Hematopoietic multipotent progenitor cell treated with erythropoietin and hydrocortisone succinate and interleukin-3 and kit ligand, for 8 days (in vitro differentiated cells): ENCODE data around the gene OGFOD2.
A peak's percentile ranks its signal among the peaks of the same experiment; 100 is the strongest.
"Not testable (repeated sequence)": the region's sequence is repeated elsewhere in the genome, so short reads cannot be mapped to it uniquely, and the experiment has no call there.

ENCODE experiments used
- DNase-seq: peaks from one replicate; pipeline ENCODE4 v3.0.0-alpha.2; 2015

The OGFOD2 gene

DNA sequence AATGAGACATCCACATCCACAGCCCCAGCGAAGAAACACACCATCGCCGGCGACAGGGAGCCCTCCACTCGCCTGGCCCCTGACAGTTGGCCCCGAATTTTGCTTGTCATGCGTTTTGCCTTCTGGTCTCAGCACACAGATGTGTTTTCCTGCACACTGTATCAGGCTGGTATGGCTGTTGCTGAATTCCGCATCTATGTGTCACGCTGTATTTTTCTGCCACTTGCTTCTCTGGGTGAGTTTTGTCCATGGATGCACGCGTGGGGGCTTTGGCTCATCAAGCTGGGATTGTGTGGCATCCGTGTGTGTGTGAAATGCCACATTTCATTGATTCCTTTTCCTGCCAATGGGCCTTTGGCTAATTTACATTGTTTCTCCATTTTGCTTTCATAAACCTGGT lies 31.9 kb downstream of the OGFOD2 start:
- no peak for DNase-seq

DNA sequence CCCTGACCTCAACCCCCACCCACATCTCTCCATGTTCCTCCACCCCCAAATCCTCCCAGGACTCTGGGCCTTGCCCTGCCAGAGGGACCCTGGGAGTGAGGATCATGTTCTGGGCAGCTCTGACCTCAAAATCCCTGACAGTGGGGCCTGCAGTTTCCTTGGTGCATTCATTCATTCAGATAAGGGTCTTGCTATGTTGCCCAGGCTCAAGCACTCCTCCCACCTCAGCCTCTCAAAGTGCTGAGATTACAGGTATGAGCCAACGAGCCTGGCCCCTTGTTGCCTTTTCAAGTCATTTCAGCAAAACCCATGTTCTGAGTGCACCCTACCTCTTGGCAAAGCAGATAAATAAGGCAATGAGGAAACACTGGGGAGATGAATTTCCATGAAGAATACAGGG lies 35.1 kb downstream of the OGFOD2 start:
- DNase-seq: no peak

DNA sequence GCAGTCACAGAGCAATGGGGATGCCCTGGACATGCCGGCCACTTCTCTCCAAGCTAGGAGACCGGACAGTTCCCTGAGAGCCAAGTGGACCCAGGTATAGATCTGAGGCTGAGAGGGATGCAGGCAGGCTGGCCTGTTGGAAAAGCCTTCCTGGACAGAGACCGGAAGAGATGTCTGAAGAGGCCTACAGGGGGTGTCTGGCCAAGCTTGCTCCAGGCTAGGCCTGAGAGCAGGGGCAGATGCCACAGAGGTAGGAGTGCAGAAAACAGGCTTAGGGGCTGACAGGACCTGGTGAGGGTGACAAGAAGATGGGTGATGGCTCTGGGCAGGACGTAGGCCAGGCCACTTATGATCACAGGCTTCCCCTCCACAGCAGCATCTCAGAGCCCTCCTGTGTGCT lies 35.6 kb downstream of the OGFOD2 start:
- DNase-seq: no peak

DNA sequence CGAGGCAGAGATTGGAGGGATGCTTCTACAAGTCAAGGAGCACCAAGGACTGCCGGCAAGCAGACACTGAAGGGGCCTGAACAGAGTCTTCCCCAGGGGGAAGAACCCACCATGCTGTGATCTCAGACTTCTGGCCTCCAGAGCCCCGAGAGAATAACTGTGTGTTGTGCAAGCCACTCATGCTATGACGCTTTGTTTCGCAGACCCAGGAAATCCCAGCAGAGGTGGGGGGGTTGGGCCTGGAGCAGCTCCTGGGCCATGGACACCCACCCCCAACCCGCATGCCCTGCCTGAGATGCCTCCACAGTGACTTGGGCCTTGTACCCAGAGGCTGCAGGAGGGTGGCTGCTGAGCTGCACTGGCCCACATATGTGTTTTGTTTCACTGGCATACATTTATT lies 36.7 kb downstream of the OGFOD2 start:
- no peak for DNase-seq

DNA sequence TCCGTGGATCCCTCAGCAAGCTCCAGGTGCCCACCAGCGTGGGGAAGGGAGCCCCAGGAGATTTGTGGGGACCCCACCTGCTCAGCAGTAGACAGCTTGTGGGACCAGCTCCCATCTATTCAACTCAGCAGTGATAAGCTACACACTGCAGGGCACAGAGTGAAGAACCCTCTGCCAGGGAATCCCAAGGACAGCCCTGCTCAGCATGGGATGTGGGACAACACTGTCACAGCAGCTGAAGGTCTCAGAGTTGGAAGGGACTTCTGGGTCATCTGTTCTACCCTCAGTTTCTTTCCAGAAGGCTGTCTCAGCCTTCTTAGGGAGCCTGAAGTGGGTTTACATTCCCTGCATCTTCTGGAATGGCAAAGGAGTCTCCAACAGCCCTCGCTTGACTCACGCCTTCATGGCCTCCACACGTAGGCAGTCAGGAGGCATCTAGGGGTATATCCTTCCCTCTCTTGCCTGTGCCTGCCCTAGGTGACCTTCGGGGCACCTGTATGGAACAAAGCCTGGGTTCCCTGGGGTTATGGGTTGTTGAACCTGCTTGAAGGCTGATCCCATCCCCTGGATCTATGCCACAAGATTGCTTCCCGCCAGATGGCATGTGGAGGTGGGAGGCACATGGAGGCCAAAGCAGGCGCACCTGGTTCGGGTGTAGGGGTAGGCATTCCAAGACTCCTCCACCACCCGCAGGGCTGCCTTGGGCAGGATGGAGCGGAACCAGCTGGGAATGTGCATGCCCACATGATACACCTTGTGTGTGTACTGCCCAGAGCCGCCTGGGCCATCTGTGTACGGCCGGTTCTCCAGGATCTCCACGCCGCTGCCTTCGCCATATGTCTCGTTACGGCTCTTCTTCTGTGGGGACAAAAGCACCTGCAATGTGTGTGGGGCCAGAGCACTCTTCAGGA lies 38.4 kb downstream of the OGFOD2 start:
- DNase-seq: no peak

DNA sequence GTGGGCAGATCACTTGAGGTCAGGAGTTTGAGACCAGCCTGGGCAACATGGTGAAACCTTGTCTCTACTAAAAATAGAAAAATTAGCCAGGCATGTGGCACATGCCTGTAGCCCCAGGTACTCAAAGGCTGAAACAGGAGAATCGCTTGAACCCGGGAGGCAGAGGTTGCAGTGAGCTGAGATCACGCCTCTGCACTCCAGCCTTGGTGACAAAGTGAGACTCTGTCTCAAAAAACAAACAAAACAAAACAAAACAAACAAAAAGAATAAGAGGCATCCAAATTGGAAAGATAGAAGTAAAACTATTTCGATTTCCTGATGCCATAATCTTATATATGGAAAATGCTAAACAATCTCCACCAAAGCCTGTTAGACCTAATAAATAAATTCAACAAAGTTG lies 39.4 kb downstream of the OGFOD2 start:
- not testable (repeated sequence) for DNase-seq

DNA sequence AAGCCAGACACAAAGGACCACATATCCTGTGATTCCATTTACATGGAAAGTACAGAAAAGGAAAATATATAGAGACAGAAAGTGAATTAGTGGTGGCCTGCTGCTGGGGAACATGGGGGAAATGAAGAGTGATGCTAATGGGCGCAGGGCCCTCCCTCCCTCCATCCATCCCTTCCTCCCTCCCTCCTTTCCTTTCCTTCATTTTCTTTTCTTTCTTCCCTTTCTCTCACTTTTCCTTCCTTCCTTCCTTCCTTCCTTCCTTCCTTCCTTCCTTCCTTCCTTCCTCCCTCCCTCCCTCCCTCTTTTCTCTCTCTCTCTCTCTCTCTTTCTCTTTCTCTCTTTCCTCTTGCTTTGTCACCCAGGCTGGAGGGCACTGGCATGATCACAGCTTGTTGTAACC lies 42.7 kb downstream of the OGFOD2 start:
- DNase-seq: no peak

DNA sequence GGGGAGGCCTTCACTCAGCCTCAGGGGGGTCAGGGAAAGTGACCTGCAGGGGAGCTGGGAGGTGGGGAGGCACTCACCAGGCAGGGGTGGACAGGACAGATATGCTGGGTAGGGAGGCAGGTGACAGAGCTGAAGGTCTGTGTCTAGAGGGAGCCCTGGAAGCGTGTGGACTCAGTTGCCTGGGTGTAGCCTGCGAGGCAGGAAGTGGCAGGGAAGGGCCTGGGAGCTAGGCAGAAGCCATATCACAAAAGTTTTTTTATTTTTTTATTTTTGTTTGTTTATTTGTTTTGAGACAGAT lies 44.7 kb downstream of the OGFOD2 start:
- DNase-seq: no peak

DNA sequence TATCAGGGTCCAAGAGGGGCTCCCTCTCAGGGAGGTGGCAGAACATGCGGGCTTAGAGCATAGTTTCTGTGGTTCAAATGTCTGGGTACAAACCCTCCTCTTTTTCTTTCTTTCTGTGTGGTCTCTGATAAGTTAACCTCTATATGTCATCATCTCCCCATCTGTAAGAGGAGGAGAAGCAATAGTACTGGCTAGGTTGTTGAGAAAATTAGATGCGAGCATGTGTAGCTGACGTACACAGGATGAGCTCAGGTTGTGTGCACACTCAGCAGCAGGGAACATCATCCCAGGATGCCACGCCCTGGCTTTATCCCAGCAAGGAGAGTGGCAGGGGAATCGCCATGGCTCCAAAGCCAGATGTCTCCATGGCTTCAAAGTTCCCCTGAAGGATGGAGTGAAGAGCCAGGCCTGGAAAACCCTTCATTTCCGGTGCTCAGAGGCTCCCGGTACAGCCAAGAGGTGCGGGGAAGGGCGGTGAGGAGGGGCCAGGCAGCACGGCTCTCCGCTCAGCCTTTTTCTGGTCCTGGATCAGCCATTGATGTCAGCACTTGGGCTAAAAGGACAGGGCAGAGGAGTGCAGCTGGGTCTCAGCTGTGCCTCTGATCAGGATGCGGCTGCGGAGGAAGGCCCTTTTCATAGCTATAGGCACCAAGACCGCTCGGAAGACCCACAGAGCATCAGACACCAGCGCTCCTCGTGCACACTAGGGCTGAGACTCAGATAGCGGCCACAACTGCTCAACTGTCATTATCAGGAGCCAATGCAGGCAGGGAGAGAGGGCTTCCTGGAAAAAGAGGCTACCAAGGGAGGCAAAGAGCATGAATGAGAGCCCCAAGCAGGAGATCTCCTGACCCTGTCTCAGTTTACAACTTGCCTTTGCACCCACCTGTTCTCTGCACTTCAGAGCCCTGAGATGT lies 46.9 kb downstream of the OGFOD2 start:
- peak; percentile 81 for DNase-seq

DNA sequence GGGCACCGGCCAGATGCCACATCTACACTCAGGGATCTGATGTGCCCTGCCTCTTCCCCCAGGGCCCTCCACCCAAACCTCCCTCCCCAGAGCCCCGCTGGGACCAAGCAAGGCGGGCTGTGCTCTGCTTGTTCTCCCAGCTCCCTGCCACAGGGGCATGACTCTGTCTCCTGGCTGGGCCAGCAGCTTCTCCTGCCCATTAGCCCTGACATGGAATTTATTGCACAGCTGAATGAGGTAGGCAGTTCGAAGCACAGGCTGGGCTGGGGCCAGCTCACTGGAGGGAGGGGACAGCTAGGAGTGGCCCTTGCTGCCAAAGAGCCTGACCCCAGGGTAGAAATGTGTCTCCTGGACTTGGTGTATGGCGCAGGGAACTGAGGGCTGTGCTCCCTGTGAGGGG lies 47.8 kb downstream of the OGFOD2 start:
- DNase-seq: no peak

DNA sequence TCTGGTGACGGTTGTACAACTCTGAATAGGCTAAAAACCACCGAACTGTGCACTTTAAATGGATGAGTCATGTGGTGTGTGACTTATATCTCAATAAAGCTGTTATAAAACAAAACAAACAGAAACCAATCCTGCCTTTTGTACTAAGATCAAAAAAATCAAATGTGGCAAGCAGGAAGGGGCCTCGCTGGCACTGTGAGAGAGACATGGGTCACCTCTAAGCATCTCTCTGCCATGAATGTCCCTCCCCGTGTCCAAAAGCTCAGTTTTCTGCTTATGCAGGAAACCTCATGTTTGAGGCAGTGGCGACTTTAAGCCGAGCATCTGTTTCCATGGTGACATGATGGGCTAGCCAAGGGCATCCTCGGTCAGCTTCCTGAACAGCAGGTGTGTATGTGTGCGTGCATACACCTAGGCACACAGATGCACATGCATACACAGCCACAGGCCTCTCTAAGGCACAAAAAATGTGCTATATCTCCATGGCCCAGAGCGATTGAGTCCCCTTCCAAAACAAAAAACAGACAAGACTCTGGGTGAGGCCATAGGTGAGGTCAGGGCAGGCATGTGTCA lies 49.9 kb downstream of the OGFOD2 start:
- no peak for DNase-seq

DNA sequence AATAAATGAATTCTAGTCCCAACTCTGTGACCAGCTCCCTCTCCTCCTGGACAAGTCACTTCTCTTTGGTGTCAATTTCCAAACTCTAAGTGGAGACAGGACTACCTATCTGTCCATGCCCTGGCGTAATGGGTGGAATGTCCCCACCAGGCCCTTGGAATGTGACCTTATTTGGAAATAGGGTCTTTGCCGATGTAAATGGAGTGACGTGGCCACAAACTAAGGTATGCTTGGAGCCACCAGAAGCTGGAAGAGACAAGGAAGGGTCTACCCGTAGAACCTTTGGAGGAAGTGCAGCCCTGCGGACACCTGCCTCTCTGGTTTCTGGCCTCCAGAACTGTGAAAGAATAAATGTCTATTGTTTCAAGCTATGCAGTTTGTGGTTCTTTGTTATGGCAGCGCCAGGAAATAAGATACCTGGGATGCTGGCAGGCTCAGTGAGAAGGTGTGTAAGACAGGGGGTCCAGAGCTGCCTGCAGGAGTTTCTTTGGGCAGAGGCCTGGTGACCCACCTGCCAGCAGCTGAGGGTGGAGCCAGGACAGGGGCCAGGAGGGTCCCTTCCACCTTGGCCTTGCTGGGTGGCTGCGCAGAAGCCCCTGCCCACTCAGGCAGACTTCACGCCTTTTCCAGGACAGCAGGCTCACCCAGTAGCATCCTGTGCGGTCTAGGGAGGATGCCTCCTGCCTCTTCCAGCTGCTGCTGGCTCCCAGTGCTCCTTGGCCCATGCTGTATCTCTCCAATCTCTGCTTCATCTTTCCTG lies 51.2 kb downstream of the OGFOD2 start:
- DNase-seq: no peak

DNA sequence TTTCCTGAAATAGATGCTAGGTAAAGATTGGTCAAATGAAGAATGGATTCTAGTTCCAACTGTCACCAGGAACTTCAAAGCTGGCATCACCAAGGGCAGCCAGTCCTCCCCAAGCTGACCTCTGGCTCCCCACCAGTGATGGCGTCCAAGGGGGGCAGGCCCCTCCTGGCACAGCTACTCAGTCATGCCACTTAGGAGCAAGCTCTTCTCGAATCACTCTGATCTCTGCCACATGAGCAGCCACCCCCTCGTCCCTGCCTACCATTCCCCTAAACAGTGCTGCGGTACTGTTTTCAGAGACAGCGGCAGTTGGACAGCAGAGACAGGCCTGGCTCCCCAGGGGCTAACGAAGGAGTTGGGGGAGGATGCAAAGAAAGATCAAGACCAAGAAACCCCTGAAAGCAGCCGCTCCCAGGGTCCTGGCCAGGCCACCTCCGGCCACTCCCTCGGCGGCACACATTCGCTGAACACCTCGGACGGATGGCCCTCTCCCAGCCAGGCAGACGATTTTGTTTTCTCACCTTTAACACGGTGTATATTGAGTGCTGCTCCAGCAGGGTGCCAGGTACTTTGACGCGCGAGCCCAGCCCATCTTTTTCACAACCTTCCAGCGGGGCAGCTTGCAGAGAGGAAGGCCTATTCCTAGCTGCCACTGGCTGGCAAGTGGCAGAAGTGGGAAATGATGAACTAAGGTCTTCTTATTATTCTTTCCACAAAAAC lies 52.8 kb downstream of the OGFOD2 start:
- DNase-seq: no peak

DNA sequence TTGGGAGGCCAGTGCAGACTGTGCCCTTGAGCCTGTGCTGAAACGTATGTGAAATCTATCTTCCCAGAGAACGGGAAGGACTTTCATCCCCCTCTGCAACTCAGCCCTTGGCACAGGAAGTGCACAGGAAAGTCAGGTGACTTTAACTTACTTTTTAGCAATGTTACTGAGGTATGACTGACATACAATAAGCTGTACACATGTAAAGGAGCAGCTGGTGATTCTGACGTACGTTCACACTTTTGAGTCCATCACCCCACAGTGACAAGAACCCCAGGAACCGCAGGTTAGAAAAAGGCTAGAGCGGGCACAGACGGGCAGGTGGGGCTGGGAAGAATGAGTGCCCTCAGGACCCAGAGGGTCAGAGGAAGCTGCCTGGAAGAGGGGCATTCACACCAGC lies 53.4 kb downstream of the OGFOD2 start:
- no peak for DNase-seq

DNA sequence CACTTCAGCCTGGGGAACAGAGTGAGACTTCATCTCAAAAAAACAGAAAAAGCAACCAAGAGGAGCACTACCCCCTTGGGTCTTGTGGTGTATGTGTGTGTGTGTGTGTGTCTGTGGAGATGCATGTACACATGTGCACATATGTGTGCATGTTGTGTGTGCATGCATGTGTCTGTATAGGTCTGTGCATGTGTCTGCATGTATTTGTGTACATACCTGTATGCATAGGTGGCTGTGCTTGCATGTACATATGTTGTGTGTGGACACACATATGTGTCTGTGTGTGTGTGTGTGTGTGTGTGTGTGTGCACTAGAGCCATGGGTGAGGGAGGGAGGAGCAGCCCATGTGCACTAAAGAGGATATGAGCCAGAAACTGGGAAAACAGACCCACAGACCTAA lies 54.5 kb downstream of the OGFOD2 start:
- DNase-seq: no peak
